Measurements from ENCODE around the gene PRSS38.

Gene PRSS38

DNA sequence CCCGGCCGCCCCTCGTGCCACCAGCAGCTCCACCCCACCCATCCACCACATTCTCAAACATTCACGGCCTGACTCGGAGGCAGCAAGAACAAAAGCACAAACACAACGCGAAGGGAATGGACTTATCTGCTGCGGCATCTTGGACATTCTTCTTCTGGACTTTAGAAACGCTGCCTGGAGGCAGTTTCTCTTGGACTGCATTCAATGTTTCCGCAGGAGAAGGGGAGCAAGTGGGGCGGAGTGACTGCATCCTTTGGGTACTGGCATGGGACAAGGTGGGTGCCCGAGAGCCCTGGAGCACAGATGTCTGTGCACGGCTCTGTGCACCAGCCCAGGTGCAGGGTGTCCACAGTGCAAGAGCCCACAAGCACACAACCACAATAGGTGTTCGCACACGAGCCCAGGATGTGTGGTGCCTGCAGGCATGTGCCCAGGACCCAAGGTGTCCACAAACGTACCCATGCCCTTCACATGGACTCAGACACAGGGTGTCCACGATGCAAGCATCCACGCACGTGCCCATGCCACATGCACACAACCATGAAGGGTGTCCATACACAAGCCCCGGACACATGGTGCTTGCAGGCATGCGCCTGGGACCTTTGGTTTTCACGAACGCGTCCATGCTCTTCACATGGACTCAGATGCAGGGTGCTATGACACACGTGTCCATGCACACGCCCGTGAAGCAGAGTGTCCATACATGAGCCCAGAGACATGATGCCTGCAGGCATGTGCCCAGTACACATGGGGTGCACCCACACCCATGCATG, 78.7 kb downstream of the PRSS38 start (continued):
- TF ChIP-seq, protein P1, sequence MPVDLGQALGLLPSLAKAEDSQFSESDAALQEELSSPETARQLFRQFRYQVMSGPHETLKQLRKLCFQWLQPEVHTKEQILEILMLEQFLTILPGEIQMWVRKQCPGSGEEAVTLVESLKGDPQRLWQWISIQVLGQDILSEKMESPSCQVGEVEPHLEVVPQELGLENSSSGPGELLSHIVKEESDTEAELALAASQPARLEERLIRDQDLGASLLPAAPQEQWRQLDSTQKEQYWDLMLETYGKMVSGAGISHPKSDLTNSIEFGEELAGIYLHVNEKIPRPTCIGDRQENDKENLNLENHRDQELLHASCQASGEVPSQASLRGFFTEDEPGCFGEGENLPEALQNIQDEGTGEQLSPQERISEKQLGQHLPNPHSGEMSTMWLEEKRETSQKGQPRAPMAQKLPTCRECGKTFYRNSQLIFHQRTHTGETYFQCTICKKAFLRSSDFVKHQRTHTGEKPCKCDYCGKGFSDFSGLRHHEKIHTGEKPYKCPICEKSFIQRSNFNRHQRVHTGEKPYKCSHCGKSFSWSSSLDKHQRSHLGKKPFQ (tag by site-specific recombination; IDR thresholded peaks at IDR 0.05), result no peak
- no peak for TF ChIP-seq ZNF221 (tag by site-specific recombination; IDR thresholded peaks at IDR 0.05; ENCODE audit: borderline replicate concordance)
- TF ChIP-seq ZBTB8A (tag by site-specific recombination; IDR thresholded peaks at IDR 0.05), result no peak
- no peak for TF ChIP-seq PRDM1 (tag by site-specific recombination; IDR thresholded peaks at IDR 0.05)

DNA sequence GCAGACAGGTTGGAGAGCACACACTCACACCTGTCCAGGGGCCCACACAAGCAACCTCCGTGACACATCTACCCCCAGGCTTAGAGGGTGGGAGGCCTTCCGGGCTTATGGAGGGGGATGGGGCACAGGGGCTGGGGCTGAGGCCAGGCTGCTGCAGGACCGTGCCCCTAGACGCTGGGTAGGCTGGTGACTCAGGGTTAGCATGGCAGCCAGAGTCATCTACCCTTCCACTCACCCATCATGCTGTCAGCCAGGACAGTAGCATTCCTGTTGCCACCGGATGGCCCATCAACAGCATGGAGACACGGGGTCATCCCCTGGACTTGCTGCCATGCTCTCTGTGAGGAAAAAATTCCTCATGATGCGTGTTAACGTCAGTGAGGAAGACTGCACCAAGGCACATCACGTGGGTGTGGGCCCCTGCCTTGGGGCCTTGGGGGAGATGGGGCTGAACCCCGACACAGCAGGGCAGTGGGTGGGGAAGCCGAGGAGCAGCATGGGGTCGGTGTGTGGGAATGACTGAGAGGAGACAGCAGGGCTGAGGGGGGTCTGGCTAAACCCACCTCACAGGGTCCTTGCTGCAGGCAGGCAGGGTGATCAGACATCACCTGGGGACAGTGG, 79.5 kb downstream of the PRSS38 start:
- CTCF ChIA-PET, result no interaction called here

More for the DNA sequence above, 79.5 kb downstream of the PRSS38 start:
- no peak overlapping the region for H3K27ac ChIP-seq (ENCODE audit: extremely low read depth, low read depth, low read length)
- no peaks in the 10 kb centered on the region for H3K36me3 ChIP-seq (ENCODE audit: control insufficient read depth in 2 of 2, insufficient read depth in 1 of 2, low read length in 2 of 2)
- no peaks in the 10 kb centered on the region for H3K4me1 ChIP-seq (ENCODE audit: control insufficient read depth, insufficient read depth, low read length)
- no peak overlapping the region for H3K4me3 ChIP-seq (ENCODE audit: low read depth, low read length)
- TF ChIP-seq HOXA7 (CRISPR knock-in tag; IDR thresholded peaks at IDR 0.05; ENCODE audit: borderline replicate concordance) (no peak), ZNF664 (tag by site-specific recombination; IDR thresholded peaks at IDR 0.05) (no peak), ZNF133 (tag by site-specific recombination; IDR thresholded peaks at IDR 0.05) (no peak), ZNF747 (tag by site-specific recombination; IDR thresholded peaks at IDR 0.05) (no peak), ZNF341 (tag by site-specific recombination; IDR thresholded peaks at IDR 0.05; ENCODE audit: low read depth) (no peak), ZNF626 (tag by site-specific recombination; IDR thresholded peaks at IDR 0.05) (no peak), ZIC2 (tag by site-specific recombination; IDR thresholded peaks at IDR 0.05) (0 out of 2 replicates have a peak, but pooled peaks have one; percentile 19)
- TF ChIP-seq, protein P2, sequence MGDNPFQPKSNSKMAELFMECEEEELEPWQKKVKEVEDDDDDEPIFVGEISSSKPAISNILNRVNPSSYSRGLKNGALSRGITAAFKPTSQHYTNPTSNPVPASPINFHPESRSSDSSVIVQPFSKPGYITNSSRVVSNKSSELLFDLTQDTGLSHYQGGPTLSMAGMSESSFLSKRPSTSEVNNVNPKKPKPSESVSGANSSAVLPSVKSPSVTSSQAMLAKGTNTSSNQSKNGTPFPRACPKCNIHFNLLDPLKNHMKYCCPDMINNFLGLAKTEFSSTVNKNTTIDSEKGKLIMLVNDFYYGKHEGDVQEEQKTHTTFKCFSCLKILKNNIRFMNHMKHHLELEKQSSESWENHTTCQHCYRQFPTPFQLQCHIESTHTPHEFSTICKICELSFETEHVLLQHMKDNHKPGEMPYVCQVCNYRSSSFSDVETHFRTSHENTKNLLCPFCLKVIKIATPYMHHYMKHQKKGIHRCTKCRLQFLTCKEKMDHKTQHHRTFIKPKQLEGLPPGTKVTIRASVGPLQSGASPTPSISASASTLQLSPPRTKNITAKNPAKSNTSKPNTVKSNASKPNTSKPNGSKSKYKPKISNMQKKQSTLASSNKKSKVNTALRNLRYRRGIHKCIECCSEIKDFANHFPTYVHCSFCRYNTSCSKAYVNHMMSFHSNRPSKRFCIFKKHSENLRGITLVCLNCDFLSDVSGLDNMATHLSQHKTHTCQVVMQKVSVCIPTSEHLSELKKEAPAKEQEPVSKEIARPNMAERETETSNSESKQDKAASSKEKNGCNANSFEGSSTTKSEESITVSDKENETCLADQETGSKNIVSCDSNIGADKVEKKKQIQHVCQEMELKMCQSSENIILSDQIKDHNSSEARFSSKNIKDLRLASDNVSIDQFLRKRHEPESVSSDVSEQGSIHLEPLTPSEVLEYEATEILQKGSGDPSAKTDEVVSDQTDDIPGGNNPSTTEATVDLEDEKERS (tag by site-specific recombination; IDR thresholded peaks at IDR 0.05), result no peak
- POLR2A ChIA-PET, result no interaction called here
- no peaks in the 10 kb centered on the region for H3K9me3 ChIP-seq (ENCODE audit: control insufficient read depth, insufficient read depth, low read depth, low read length)
